ENCODE data around the gene GRID2IP. TPM values are rescaled to one million over a fixed set of nuclear protein-coding genes. Genes with fewer than 3 reads are reported as not detected.

GRID2IP gene
- total and polyA plus RNA-seq, 2 of the 13 experiments (the other 11 are each of a cell fraction or from before 2014, with no cell fraction given), result 0.03 TPM; not detected in 1

DNA sequence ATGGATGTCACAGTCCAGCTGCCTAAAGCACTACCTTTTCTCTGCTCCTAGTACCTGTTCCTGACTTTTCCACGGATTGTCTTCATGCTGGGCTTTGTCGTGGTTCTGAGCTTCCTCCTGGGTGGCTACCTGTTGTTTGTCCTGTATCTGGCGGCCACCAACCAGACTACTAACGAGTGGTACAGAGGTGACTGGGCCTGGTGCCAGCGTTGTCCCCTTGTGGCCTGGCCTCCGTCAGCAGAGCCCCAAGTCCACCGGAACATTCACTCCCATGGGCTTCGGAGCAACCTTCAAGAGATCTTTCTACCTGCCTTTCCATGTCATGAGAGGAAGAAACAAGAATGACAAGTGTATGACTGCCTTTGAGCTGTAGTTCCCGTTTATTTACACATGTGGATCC is 37.3 kb upstream of the GRID2IP start (continued):
- TF ChIP-seq, protein P1, sequence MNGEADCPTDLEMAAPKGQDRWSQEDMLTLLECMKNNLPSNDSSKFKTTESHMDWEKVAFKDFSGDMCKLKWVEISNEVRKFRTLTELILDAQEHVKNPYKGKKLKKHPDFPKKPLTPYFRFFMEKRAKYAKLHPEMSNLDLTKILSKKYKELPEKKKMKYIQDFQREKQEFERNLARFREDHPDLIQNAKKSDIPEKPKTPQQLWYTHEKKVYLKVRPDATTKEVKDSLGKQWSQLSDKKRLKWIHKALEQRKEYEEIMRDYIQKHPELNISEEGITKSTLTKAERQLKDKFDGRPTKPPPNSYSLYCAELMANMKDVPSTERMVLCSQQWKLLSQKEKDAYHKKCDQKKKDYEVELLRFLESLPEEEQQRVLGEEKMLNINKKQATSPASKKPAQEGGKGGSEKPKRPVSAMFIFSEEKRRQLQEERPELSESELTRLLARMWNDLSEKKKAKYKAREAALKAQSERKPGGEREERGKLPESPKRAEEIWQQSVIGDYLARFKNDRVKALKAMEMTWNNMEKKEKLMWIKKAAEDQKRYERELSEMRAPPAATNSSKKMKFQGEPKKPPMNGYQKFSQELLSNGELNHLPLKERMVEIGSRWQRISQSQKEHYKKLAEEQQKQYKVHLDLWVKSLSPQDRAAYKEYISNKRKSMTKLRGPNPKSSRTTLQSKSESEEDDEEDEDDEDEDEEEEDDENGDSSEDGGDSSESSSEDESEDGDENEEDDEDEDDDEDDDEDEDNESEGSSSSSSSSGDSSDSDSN (CRISPR knock-in tag; IDR thresholded peaks at IDR 0.05), result peak; percentile 41; the same call in 1 of the 2 replicates
- TF ChIP-seq PPARG (CRISPR knock-in tag; conservative IDR thresholded peaks at IDR 0.05) (0 out of 2 replicates have a peak, but pooled peaks have one; percentile 14), ZNF552 (CRISPR knock-in tag; IDR thresholded peaks at IDR 0.05; ENCODE audit: borderline replicate concordance) (peak; percentile 56; the same call in 1 of the 2 replicates), ZNF441 (CRISPR knock-in tag; IDR thresholded peaks at IDR 0.05; ENCODE audit: borderline replicate concordance) (peak; percentile 97), JUNB (CRISPR knock-in tag; IDR thresholded peaks at IDR 0.05; ENCODE audit: borderline replicate concordance) (no peak), ATF7 (IDR thresholded peaks at IDR 0.05) (no peak), ATF7 (CRISPR knock-in tag; IDR thresholded peaks at IDR 0.05) (no peak), ELF3 (CRISPR knock-in tag; IDR thresholded peaks at IDR 0.05) (peak; percentile 35; the same call in 1 of the 2 replicates), MLLT10 (CRISPR knock-in tag; IDR thresholded peaks at IDR 0.05) (no peak), CAMTA2 (CRISPR knock-in tag; IDR thresholded peaks at IDR 0.05; ENCODE audit: borderline replicate concordance) (no peak), RXRB (CRISPR knock-in tag; IDR thresholded peaks at IDR 0.05; ENCODE audit: borderline replicate concordance) (peak; percentile 39; the same call in 1 of the 2 replicates), XRCC5 (optimal IDR thresholded peaks at IDR 0.05; ENCODE audit: low read length) (no peak), ZNF431 (CRISPR knock-in tag; IDR thresholded peaks at IDR 0.05; ENCODE audit: borderline replicate concordance, low read depth) (no peak), MTA1 (CRISPR knock-in tag; IDR thresholded peaks at IDR 0.05; ENCODE audit: borderline replicate concordance) (no peak), ZNF143 (CRISPR knock-in tag; IDR thresholded peaks at IDR 0.05) (no peak; the same call in 1 of the 2 replicates), TRIM24 (CRISPR knock-in tag; IDR thresholded peaks at IDR 0.05) (no peak)
- TF ChIP-seq, protein P2, sequence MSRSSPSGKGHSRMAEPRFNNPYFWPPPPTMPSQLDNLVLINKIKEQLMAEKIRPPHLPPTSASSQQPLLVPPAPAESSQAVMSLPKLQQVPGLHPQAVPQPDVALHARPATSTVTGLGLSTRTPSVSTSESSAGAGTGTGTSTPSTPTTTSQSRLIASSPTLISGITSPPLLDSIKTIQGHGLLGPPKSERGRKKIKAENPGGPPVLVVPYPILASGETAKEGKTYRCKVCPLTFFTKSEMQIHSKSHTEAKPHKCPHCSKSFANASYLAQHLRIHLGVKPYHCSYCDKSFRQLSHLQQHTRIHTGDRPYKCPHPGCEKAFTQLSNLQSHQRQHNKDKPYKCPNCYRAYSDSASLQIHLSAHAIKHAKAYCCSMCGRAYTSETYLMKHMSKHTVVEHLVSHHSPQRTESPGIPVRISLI (CRISPR knock-in tag; IDR thresholded peaks at IDR 0.05; ENCODE audit: borderline replicate concordance), result no peak
- TF ChIP-seq, protein P3, sequence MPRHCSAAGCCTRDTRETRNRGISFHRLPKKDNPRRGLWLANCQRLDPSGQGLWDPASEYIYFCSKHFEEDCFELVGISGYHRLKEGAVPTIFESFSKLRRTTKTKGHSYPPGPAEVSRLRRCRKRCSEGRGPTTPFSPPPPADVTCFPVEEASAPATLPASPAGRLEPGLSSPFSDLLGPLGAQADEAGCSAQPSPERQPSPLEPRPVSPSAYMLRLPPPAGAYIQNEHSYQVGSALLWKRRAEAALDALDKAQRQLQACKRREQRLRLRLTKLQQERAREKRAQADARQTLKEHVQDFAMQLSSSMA (CRISPR knock-in tag; IDR thresholded peaks at IDR 0.05), result 0 out of 2 replicates have a peak, but pooled peaks have one; percentile 28
- TF ChIP-seq, protein P4, sequence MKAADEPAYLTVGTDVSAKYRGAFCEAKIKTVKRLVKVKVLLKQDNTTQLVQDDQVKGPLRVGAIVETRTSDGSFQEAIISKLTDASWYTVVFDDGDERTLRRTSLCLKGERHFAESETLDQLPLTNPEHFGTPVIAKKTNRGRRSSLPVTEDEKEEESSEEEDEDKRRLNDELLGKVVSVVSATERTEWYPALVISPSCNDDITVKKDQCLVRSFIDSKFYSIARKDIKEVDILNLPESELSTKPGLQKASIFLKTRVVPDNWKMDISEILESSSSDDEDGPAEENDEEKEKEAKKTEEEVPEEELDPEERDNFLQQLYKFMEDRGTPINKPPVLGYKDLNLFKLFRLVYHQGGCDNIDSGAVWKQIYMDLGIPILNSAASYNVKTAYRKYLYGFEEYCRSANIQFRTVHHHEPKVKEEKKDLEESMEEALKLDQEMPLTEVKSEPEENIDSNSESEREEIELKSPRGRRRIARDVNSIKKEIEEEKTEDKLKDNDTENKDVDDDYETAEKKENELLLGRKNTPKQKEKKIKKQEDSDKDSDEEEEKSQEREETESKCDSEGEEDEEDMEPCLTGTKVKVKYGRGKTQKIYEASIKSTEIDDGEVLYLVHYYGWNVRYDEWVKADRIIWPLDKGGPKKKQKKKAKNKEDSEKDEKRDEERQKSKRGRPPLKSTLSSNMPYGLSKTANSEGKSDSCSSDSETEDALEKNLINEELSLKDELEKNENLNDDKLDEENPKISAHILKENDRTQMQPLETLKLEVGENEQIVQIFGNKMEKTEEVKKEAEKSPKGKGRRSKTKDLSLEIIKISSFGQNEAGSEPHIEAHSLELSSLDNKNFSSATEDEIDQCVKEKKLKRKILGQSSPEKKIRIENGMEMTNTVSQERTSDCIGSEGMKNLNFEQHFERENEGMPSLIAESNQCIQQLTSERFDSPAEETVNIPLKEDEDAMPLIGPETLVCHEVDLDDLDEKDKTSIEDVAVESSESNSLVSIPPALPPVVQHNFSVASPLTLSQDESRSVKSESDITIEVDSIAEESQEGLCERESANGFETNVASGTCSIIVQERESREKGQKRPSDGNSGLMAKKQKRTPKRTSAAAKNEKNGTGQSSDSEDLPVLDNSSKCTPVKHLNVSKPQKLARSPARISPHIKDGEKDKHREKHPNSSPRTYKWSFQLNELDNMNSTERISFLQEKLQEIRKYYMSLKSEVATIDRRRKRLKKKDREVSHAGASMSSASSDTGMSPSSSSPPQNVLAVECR (CRISPR knock-in tag; IDR thresholded peaks at IDR 0.05; ENCODE audit: borderline replicate concordance), result peak; percentile 26; the same call in 1 of the 2 replicates
